Measurements from ENCODE around the gene OTUD4. TPM values are rescaled to one million over a fixed set of nuclear protein-coding genes. Genes with fewer than 3 reads are reported as not detected.

The OTUD4 gene
- polyA plus RNA-seq, 1 experiment = 13.3 TPM

GRCh38 chr4:145199051-145199716 is 18.8 kb upstream of the OTUD4 start:
- no peak for DNase-seq (ENCODE audit: low read depth)
- Histone ChIP-seq H3K4me3 (ENCODE audit: low read depth, low read length) (no peak overlapping the region), H3K36me3 (ENCODE audit: control insufficient read depth, insufficient read depth, low read length) (no peaks in the 10 kb centered on the region), H3K27me3 (ENCODE audit: control insufficient read depth, insufficient read depth, low read length) (peaks cover 2% of the 10 kb centered on the region; the same call in 1 of the 2 replicates)
- POLR2A ChIA-PET = no interaction called here
- TF ChIP-seq, protein P1, sequence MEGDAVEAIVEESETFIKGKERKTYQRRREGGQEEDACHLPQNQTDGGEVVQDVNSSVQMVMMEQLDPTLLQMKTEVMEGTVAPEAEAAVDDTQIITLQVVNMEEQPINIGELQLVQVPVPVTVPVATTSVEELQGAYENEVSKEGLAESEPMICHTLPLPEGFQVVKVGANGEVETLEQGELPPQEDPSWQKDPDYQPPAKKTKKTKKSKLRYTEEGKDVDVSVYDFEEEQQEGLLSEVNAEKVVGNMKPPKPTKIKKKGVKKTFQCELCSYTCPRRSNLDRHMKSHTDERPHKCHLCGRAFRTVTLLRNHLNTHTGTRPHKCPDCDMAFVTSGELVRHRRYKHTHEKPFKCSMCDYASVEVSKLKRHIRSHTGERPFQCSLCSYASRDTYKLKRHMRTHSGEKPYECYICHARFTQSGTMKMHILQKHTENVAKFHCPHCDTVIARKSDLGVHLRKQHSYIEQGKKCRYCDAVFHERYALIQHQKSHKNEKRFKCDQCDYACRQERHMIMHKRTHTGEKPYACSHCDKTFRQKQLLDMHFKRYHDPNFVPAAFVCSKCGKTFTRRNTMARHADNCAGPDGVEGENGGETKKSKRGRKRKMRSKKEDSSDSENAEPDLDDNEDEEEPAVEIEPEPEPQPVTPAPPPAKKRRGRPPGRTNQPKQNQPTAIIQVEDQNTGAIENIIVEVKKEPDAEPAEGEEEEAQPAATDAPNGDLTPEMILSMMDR (IDR thresholded peaks at IDR 0.05; ENCODE audit: insufficient read depth, low read depth, low read length) = no peak
- CTCF ChIA-PET = interaction anchor here (0.5 to 0.7 kb wide), 2 partner anchors 20 to 708 kb away, joined by 3 read pairs; no protein-coding TSS in a partner anchor

- no peak overlapping the region for H3K4me3 ChIP-seq (ENCODE audit: low read depth, low read length)
- peaks cover 2% of the 10 kb centered on the region; the same call in 1 of the 2 replicates for H3K27me3 ChIP-seq (ENCODE audit: control insufficient read depth, insufficient read depth, low read length)
- ChIA-PET CTCF (interaction anchor here (0.8 kb wide), 1 partner anchor 1697 kb away, joined by 3 read pairs; no protein-coding TSS in a partner anchor), POLR2A (no interaction called here)
- TF ChIP-seq, protein P1 (IDR thresholded peaks at IDR 0.05; ENCODE audit: insufficient read depth, low read depth, low read length) = no peak
- DNase-seq (ENCODE audit: low read depth) = no peak
- H3K36me3 ChIP-seq (ENCODE audit: control insufficient read depth, insufficient read depth, low read length) = no peaks in the 10 kb centered on the region
Observed at GRCh38 chr4:145196747-145197146, 16.4 kb upstream of the OTUD4 start.

- ChIA-PET POLR2A (no interaction called here), CTCF (no interaction called here)
- Histone ChIP-seq H3K27me3 (ENCODE audit: control insufficient read depth, insufficient read depth, low read length) (peaks cover 2% of the 10 kb centered on the region; the same call in 1 of the 2 replicates), H3K36me3 (ENCODE audit: control insufficient read depth, insufficient read depth, low read length) (no peaks in the 10 kb centered on the region), H3K4me3 (ENCODE audit: low read depth, low read length) (no peak overlapping the region)
- TF ChIP-seq, protein P1 (IDR thresholded peaks at IDR 0.05; ENCODE audit: insufficient read depth, low read depth, low read length) = no peak
- no peak for DNase-seq (ENCODE audit: low read depth)
Observed at GRCh38 chr4:145195167-145195952, 15.0 kb upstream of the OTUD4 start.

- CTCF ChIA-PET = no interaction called here
- no peaks in the 10 kb centered on the region for H3K36me3 ChIP-seq (ENCODE audit: control insufficient read depth, insufficient read depth, low read length)
- H3K4me3 ChIP-seq (ENCODE audit: low read depth, low read length) = no peak overlapping the region
- no peak for DNase-seq (ENCODE audit: low read depth)
- POLR2A ChIA-PET = no interaction called here
- TF ChIP-seq, protein P1 (IDR thresholded peaks at IDR 0.05; ENCODE audit: insufficient read depth, low read depth, low read length) = no peak
- H3K27me3 ChIP-seq (ENCODE audit: control insufficient read depth, insufficient read depth, low read length) = no peaks in the 10 kb centered on the region
Observed at GRCh38 chr4:145189981-145190380, 9.6 kb upstream of the OTUD4 start.

GRCh38 chr4:145186729-145187128 is 6.3 kb upstream of the OTUD4 start:
- H3K4me3 ChIP-seq (ENCODE audit: low read depth, low read length) = no peak overlapping the region
- ChIA-PET POLR2A (interaction anchor here (0.7 kb wide), 1 partner anchor 557 kb away, joined by 5 read pairs; no protein-coding TSS in a partner anchor), CTCF (interaction anchor here (0.8 kb wide), 1 partner anchor 30 kb away, joined by 3 read pairs; no protein-coding TSS in a partner anchor)
- no peak for DNase-seq (ENCODE audit: low read depth)
- TF ChIP-seq, protein P1 (IDR thresholded peaks at IDR 0.05; ENCODE audit: insufficient read depth, low read depth, low read length) = no peak
- no peaks in the 10 kb centered on the region for H3K27me3 ChIP-seq (ENCODE audit: control insufficient read depth, insufficient read depth, low read length)
- no peaks in the 10 kb centered on the region for H3K36me3 ChIP-seq (ENCODE audit: control insufficient read depth, insufficient read depth, low read length)

Measured in BJ (cell line).